ENCODE measurements around the gene OR4D11. TPM values are rescaled to one million over a fixed set of nuclear protein-coding genes. Genes with fewer than 3 reads are reported as not detected.
A peak's percentile ranks its signal among the peaks of the same experiment; 100 is the strongest.

Gene OR4D11
- total RNA-seq, 4 donors from 2014 or later, result not detected

DNA sequence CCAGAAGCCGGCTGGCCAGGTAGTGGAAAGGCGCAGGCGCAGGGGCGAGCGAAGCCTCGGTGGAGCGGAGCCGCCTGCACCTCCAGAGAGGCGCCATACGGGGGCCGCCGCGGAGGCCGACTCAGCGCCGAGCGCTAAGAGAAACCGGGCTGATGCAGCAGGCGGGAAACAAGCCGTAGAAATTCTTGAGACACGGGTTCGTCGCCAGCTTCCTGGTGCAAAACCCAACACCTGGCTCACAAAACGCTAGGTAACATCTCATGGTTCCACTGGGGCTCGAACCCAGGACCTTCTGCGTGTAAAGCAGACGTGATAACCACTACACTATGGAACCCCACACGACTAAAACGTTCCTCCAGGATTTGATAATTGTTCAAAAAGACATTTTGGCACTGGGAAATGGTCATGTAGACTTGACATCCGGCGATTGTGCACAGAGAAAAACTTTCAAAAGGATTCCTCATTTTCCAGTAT, 47.0 kb downstream of the OR4D11 start:
- DNase-seq, result peak; percentile 84
- H3K4me3 ChIP-seq, result peak overlapping the region; percentile 40 to 68 (median 44)
- 0% methylated on average over 2 to 31 of the region's 31 CpGs for WGBS, 2 donors (ENCODE audit: low coverage in 1 of 2)
- H3K27ac ChIP-seq, result peak overlapping the region; percentile 86 to 91 (median 90)
- H3K9me3 ChIP-seq, result no peaks in the 10 kb centered on the region
- H3K27me3 ChIP-seq, result no peaks in the 10 kb centered on the region
- intact Hi-C loops (cut with DNase I; ENCODE audit: low total_unique reads) (loop anchor here (1.0 to 2.0 kb wide), 2 partner anchors 16 to 64 kb away; partner anchors contain the start of gene OSBP), in situ Hi-C loops (cut with MboI; ENCODE audit: low pct_ligation_motif_present in 1 of 4, low pct_unique_long_range_greater_than_20kb in 1 of 4, low sequenced_read_pairs in 3 of 4) (no loop called here)
- TF ChIP-seq POLR2A (IDR thresholded peaks at IDR 0.05), result no peak
- TF ChIP-seq, protein P1, sequence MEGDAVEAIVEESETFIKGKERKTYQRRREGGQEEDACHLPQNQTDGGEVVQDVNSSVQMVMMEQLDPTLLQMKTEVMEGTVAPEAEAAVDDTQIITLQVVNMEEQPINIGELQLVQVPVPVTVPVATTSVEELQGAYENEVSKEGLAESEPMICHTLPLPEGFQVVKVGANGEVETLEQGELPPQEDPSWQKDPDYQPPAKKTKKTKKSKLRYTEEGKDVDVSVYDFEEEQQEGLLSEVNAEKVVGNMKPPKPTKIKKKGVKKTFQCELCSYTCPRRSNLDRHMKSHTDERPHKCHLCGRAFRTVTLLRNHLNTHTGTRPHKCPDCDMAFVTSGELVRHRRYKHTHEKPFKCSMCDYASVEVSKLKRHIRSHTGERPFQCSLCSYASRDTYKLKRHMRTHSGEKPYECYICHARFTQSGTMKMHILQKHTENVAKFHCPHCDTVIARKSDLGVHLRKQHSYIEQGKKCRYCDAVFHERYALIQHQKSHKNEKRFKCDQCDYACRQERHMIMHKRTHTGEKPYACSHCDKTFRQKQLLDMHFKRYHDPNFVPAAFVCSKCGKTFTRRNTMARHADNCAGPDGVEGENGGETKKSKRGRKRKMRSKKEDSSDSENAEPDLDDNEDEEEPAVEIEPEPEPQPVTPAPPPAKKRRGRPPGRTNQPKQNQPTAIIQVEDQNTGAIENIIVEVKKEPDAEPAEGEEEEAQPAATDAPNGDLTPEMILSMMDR (IDR thresholded peaks at IDR 0.05), result peak; percentile 37 to 81 (median 56)
- no peaks in the 10 kb centered on the region for H3K36me3 ChIP-seq
- H3K4me1 ChIP-seq, result peaks cover 0 to 14% (median 9%) of the 10 kb centered on the region in 4 donors

DNA sequence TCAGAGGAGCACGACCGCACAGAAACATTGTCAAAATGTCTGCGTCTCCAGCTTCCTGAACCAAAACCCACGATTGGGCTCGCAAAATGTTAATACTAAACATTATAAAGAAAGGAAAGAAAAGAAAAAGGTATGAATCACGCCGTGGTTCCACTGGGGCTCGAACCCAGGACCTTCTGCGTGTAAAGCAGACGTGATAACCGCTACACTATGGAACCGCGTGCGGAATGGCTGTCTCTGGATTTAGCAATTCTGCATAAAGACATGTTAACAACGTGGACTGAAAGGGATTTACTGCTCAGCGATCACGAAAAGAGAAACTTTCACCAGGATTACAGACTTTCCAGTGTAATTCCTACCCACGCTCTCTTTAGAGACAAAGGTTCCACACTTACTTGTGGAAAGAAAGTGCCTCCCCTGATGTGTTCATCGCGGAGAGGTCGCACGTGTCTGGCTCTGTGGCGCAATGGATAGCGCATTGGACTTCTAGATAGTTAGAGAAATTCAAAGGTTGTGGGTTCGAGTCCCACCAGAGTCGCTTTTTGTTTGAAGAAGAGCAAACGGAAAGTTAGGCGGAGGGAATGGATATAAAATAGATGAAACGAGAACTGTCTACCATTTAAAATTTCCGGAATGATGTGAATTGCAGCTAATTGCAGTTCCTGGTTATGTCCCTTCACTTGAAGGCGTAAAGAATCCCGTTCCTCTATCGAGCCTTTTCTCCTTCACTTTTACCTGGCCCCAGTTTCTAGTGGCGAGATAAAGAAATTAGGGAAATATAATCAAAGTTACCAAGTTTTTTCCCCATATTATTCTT, 47.7 kb downstream of the OR4D11 start:
- Histone ChIP-seq H3K4me1 (peaks cover 0 to 16% (median 10%) of the 10 kb centered on the region in 4 donors), H3K36me3 (no peaks in the 10 kb centered on the region), H3K4me3 (peak overlapping the region; percentile 40 to 68 (median 44)), H3K27me3 (no peaks in the 10 kb centered on the region), H3K27ac (peak overlapping the region; percentile 86 to 91 (median 90)), H3K9me3 (no peaks in the 10 kb centered on the region)
- in situ Hi-C loops (cut with MboI; ENCODE audit: low pct_ligation_motif_present in 1 of 4, low pct_unique_long_range_greater_than_20kb in 1 of 4, low sequenced_read_pairs in 3 of 4) (no loop called here), intact Hi-C loops (cut with DNase I; ENCODE audit: low total_unique reads) (loop anchor here (1.0 to 2.0 kb wide), 2 partner anchors 15 to 64 kb away; partner anchors contain the start of gene OSBP)
- WGBS, 2 donors (ENCODE audit: low coverage in 1 of 2), result 0 to 1% methylated on average over 25 to 34 of the region's 34 CpGs
- TF ChIP-seq POLR2A (IDR thresholded peaks at IDR 0.05) (peak; percentile 12), EP300 (IDR thresholded peaks at IDR 0.05; ENCODE audit: low read depth) (no peak)
- TF ChIP-seq, protein P1 (IDR thresholded peaks at IDR 0.05), result no peak
- DNase-seq, result peak; percentile 76

DNA sequence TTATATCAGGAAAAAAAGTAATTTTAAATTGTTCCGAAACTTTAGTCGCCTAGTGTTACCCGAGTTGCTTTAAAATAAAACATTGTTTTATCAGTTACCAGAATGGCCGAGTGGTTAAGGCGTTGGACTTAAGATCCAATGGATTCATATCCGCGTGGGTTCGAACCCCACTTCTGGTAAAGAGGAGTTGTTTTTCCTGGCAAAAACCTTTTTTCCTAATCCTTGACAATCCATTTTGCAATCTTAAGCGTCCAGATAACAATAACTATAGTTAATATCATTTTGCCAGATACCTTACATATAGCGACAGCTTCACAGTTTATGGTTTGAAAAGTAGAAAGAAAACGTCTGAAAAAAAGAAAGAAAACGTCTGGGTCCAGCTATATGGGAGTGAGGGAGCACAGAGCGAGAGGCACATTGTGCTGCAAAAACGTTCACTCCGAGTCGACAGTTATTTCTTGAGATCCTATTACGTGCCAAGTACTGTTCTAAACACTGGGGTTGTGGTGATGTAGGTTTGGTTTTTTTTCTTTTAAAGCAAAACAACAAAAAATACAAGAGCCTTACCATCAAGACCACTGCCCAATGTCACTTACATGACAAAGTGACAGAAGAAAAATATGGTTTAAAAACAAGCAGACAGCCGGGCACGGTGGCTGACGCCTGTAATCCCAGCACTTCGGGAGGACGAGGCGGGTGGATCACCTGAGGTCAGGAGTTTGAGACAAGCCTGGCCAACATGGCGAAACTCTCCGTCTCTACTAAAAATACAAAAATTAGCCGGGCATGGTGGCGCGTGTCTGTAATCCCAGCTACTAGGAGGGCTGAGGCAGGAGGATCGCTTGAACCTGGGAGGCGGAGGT, 48.5 kb downstream of the OR4D11 start:
- in situ Hi-C loops (cut with MboI; ENCODE audit: low pct_ligation_motif_present in 1 of 4, low pct_unique_long_range_greater_than_20kb in 1 of 4, low sequenced_read_pairs in 3 of 4), result no loop called here
- no peaks in the 10 kb centered on the region for H3K36me3 ChIP-seq
- H3K9me3 ChIP-seq, result no peaks in the 10 kb centered on the region
- TF ChIP-seq POLR2A (IDR thresholded peaks at IDR 0.05), result no peak
- no peak for TF ChIP-seq POLR2AphosphoS5 (IDR thresholded peaks at IDR 0.05)
- TF ChIP-seq, protein P1 (IDR thresholded peaks at IDR 0.05), result no peak
- no peak for TF ChIP-seq EP300 (IDR thresholded peaks at IDR 0.05; ENCODE audit: low read depth)
- H3K4me1 ChIP-seq, result peaks cover 0 to 17% (median 11%) of the 10 kb centered on the region in 4 donors
- intact Hi-C loops (cut with DNase I; ENCODE audit: low total_unique reads), result loop anchor here (2.0 kb wide), 1 partner anchor 63 kb away; the partner anchor contains the start of gene OSBP
- WGBS, 2 donors (ENCODE audit: low coverage in 1 of 2), result 40 to 43% methylated on average over 25 to 30 of the region's 30 CpGs
- H3K27ac ChIP-seq, result peak overlapping the region; percentile 86 to 91 (median 90)
- no peak for DNase-seq
- H3K4me3 ChIP-seq, result peak overlapping the region; percentile 4 to 68 (median 44)
- H3K27me3 ChIP-seq, result no peaks in the 10 kb centered on the region

DNA sequence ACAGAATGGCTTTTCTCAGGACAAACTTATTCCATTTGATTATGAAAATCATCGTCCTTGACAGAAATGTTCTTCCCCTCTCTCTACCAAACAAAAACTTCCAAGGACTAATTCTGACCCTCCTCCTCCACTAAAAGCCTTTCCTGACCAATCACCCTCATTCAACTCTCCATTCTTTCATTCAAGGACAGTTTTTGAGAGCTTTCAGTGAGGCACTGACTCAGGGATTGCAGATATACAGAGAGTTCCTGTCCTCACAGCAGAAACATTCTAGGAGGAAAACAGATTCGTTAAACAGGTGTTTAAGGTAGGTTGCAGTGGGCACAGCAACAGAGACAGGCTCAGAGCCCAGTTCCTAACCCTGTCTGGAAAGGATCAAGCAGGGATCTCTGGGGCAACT, 49.5 kb downstream of the OR4D11 start:
- H3K4me1 ChIP-seq, result peaks cover 0 to 17% (median 14%) of the 10 kb centered on the region in 4 donors
- H3K36me3 ChIP-seq, result no peaks in the 10 kb centered on the region
- 56 to 59% methylated on average over 2 of the region's 2 CpGs for WGBS, 2 donors (ENCODE audit: low coverage in 1 of 2)
- intact Hi-C loops (cut with DNase I; ENCODE audit: low total_unique reads) (no loop called here), in situ Hi-C loops (cut with MboI; ENCODE audit: low pct_ligation_motif_present in 1 of 4, low pct_unique_long_range_greater_than_20kb in 1 of 4, low sequenced_read_pairs in 3 of 4) (no loop called here)
- no peaks in the 10 kb centered on the region for H3K27me3 ChIP-seq
- DNase-seq, result no peak
- H3K9me3 ChIP-seq, result no peaks in the 10 kb centered on the region
- H3K27ac ChIP-seq, result no peak overlapping the region
- TF ChIP-seq, protein P1 (IDR thresholded peaks at IDR 0.05), result no peak
- TF ChIP-seq EP300 (IDR thresholded peaks at IDR 0.05; ENCODE audit: low read depth), result no peak
- no peak for TF ChIP-seq POLR2AphosphoS5 (IDR thresholded peaks at IDR 0.05)
- TF ChIP-seq POLR2A (IDR thresholded peaks at IDR 0.05), result no peak
- no peak overlapping the region for H3K4me3 ChIP-seq

Measured in transverse colon (tissue), 4 donors.